Thoracic aorta (tissue), 2 donors: ENCODE measurements around the gene DUSP22. TPM values are rescaled to one million over a fixed set of nuclear protein-coding genes. Genes with fewer than 3 reads are reported as not detected.

Source experiments
- ATAC-seq: fragments of 150-250 bp; one replicate; pipeline ENCODE4 v1.8.0; 2017; ENCODE audit warnings: low read depth; ENCODE audit not compliant: insufficient number of reproducible peaks, low FRiP score
- DNase-seq: peaks from one replicate; pipeline ENCODE4 v3.0.0-alpha.2; 2020; ENCODE audit warnings: low spot score
- H3K27ac ChIP-seq, 2 donors: fragments of 200-600 bp; sonication (generic); 1 replicate in 1 of 2; 2 replicates in 1 of 2; pipeline ENCODE4 v1.5.1; 2016; ENCODE audit warnings: mild to moderate bottlenecking in 2 of 2, moderate library complexity in 2 of 2
- H3K27me3 ChIP-seq: fragments of 200-600 bp; sonication (generic); replicated peaks from 2 replicates; pipeline ENCODE4 v1.6.0; 2016; ENCODE audit warnings: mild to moderate bottlenecking; ENCODE audit not compliant: insufficient read depth
- H3K36me3 ChIP-seq: fragments of 200-600 bp; sonication (generic); one replicate; pipeline ENCODE4 v1.5.1; 2016
- H3K4me1 ChIP-seq, 2 donors: fragments of 200-600 bp; sonication (generic); 1 replicate in 1 of 2; 2 replicates in 1 of 2; pipeline versions ENCODE4 v1.5.1 to v1.6.0; 2016; ENCODE audit warnings: low read depth in 2 of 2, mild to moderate bottlenecking in 1 of 2; ENCODE audit not compliant: control insufficient read depth in 1 of 2
- H3K4me3 ChIP-seq: fragments of 200-600 bp; sonication (generic); 2 replicates; pipeline ENCODE4 v1.5.1; 2016; ENCODE audit warnings: mild to moderate bottlenecking
- H3K9me3 ChIP-seq: fragments of 200-600 bp; sonication (generic); 2 replicates; pipeline ENCODE4 v1.5.1; 2016
- total RNA-seq, 2 donors: library from RNA; depleted of rRNA; stranded (reverse); fragments of >200 nt; gene quantifications; one replicate each; pipeline versions ENCODE4 v1.1.0 to v1.2.3, GENCODE V29; 2016
- TF ChIP-seq, protein P1 (sequence below): fragments of 200-600 bp; sonication (generic); IDR thresholded peaks from one replicate; pipeline ENCODE4 v1.5.1; 2019; ENCODE audit warnings: antibody characterized with exemption

Gene DUSP22
- total RNA-seq, 2 donors from 2014 or later = 49.0 to 74.6 TPM

DNA sequence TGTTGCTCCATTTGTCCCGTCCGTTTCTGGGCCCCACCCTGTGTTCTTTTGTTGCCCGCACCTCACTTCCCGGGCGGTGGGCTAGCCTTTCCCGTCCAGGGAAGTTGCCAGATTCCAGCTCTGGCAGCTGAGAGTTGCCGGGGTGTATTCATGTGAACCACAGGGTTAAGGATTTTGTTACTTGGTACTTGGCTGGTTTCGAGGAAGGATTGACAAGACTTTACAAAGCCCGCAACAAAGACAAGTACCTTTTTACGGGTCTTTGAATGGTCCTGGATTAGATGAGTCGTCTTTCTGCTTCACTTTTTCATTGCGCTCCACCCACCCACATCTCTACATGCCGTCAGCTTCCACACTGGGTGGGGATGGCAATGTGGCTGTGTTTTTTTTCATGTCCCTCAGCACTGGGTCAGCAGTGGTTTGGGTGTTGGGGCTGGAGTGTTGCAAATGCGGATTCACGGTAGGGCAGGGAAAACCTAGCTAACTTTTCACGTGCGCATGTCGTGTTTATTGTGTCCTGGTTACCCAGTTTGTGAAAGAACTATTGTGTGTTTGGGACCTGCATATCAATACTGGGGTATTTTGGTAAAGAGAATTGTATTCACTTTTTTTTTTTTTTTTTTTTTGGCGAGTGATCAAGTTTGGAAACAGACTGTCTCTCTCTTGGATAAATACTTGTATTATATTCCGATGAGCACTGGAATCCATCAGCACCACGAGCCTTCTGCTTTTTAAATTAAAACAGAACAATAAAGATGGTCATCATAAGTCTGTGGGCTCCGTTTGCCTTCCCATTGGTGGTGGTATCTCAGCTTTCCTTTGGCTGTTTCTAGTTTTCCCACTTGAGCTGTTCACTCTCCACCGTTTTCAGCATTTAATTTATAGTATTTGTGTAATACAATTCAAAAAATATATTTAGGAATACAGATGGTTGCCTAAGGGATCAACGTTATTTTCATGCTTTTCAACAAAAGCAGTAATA lies 1.2 kb downstream of the DUSP22 start:
- peak overlapping the region; percentile 84 for H3K4me3 ChIP-seq
- no peaks in the 10 kb centered on the region for H3K36me3 ChIP-seq
- DNase-seq (no peak), ATAC-seq (no peak)
- H3K4me1 ChIP-seq = peaks cover 15 to 37% of the 10 kb centered on the region in 2 donors
- peak overlapping the region; percentile 95 to 97 for H3K27ac ChIP-seq
- TF ChIP-seq, protein P1, sequence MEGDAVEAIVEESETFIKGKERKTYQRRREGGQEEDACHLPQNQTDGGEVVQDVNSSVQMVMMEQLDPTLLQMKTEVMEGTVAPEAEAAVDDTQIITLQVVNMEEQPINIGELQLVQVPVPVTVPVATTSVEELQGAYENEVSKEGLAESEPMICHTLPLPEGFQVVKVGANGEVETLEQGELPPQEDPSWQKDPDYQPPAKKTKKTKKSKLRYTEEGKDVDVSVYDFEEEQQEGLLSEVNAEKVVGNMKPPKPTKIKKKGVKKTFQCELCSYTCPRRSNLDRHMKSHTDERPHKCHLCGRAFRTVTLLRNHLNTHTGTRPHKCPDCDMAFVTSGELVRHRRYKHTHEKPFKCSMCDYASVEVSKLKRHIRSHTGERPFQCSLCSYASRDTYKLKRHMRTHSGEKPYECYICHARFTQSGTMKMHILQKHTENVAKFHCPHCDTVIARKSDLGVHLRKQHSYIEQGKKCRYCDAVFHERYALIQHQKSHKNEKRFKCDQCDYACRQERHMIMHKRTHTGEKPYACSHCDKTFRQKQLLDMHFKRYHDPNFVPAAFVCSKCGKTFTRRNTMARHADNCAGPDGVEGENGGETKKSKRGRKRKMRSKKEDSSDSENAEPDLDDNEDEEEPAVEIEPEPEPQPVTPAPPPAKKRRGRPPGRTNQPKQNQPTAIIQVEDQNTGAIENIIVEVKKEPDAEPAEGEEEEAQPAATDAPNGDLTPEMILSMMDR = no peak
- H3K27me3 ChIP-seq = no peaks in the 10 kb centered on the region
- H3K9me3 ChIP-seq = no peaks in the 10 kb centered on the region

DNA sequence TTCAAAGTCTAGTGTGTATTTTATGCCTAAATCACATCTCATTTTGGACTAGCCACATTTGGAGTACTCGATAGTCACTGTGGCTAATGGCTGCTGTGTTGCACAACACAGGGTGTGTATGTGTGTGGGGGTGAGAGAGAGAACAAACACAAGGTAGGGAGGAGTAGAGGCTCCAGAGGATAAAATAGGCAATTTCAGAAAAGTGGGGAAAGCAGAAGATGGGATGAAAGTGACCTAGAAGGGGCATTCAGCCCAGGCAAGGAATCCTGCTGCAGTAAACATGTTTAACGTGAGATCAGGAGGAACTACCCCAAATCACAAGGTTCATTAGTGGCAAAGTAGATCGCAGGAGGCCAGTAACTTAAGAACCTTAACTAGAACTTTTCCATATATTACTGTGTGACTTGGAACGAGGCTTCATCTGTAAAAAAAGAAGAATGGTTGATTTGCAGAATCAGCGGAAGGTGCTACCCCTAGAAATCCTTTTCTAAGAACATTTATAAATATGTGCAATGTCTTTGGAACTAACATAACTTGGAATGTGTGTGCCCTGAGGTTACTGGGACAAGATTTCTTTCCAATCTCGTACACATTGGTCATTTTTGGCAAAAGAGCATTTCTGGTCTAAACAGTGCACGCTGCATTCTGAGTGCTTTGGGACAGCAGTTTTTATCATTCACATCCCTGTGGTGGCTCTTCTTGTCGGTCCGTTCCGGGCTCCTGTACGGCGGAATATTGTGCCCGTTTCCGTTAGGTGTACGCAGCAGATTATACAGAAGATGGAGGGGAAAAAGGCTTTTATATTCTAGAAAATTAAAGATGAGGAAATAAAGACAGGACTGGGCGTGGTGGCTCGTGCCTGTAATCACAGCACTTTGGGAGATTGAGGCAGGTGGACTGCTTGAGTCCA lies 2.6 kb downstream of the DUSP22 start:
- Histone ChIP-seq H3K27me3 (no peaks in the 10 kb centered on the region), H3K9me3 (no peaks in the 10 kb centered on the region), H3K36me3 (no peaks in the 10 kb centered on the region), H3K27ac (no peak overlapping the region), H3K4me3 (no peak overlapping the region), H3K4me1 (peaks cover 15 to 37% of the 10 kb centered on the region in 2 donors)
- ATAC-seq = no peak
- DNase-seq = no peak
- TF ChIP-seq, protein P1 = no peak

DNA sequence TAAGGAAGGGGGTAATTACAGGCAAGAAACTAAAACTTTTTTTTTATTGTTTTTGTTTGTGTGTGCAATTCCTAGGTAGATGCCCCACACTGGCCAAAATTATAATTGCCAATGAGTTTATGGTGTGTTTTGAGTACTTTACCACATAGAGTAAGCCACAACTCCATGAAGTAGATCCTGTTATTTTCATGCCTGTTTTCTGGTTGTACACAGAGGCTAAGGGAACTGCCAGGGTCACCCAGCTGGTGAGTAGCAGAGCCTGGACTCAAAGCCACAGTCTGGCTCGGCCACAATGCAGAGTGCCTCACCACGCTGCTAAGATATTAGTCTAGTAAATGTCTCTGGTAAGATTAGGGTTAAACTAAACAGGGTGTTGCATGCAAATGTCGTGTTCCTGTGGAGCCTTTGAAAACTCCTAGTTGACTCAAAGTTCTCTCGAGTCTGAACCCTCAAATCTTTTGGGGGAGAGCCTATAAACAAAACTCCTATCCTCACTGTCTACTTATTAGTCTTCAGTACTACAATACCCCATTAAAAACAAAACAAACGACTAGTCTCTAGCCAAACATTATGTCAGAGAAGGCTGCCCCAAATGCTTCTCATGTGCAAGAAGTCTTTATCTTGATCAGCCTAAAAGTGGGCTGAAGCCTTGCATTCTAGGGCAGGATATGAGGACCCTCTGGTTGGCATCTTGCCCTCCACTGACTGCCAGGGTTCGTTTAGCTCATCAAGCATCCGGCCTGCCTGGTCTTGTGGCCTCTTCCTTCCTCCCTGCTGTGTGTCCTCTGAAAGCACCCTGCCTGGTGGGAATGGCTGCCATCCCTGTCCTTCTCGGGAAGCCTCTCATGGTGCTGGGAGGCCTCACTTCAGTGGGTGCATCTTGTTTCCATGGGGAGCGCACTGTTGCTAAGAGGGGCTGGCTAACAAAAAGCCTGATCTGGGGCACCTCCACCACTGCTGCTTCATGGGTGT lies 4.2 kb downstream of the DUSP22 start:
- TF ChIP-seq, protein P1 = peak; percentile 21

DNA sequence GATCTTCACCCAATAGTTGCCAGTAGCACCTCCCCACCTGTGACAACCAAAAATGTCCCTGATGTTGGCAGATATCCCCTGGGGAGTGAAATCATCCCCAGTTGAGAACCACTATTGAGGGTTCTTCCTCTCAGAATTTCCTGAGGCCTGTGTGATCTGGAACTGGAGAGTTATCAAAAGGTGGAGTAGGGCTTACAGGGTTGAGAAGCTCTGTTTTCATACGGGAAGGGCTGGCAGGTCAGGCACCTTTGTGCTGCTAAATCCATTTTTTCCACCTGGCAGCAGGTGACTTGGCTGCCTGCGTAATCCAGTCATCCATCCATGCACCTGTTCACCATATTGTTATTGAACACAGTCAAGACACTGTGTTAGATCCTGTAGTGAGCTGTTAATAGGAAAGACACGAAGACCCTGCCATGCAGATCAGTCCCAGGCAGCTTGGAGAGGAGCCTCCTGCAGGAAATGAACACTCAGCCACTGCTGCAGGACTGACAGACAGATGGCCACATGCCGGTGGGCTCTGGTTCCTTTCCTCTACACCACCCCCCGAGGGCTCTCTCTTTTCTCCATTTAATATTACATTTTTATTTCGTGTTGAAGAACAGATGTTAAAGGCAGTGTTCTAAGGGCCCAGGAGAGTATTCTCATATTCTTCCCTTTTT lies 5.4 kb downstream of the DUSP22 start:
- Histone ChIP-seq H3K36me3 (no peaks in the 10 kb centered on the region), H3K4me3 (no peak overlapping the region), H3K9me3 (no peaks in the 10 kb centered on the region), H3K27ac (no peak overlapping the region), H3K4me1 (peaks cover 15 to 31% of the 10 kb centered on the region in 2 donors), H3K27me3 (no peaks in the 10 kb centered on the region)
- DNase-seq = no peak
- ATAC-seq = no peak
- TF ChIP-seq, protein P1 = no peak

More for the DNA sequence above, 4.2 kb downstream of the DUSP22 start:
- Histone ChIP-seq H3K36me3 (no peaks in the 10 kb centered on the region), H3K27ac (peak overlapping the region; percentile 7 to 32), H3K4me3 (peak overlapping the region; percentile 7), H3K27me3 (no peaks in the 10 kb centered on the region), H3K9me3 (no peaks in the 10 kb centered on the region), H3K4me1 (peaks cover 15 to 31% of the 10 kb centered on the region in 2 donors)
- DNase-seq (no peak), ATAC-seq (no peak)
